Spleen (tissue), 11 donors: ENCODE results near the gene GNRH2. TPM values are rescaled to one million over a fixed set of nuclear protein-coding genes. Genes with fewer than 3 reads are reported as not detected.

ENCODE experiments used
- DNase-seq: peaks from one replicate; pipeline ENCODE4 v3.0.0-alpha.2; 2020
- H3K27ac ChIP-seq, 8 donors: fragments of 200-600 bp; sonication (generic) in 7 of 8; 1 replicate in 4 of 8; 2 replicates in 4 of 8; pipeline versions ENCODE4 v1.5.0 to v1.8.0; 2016 to 2021; ENCODE audit warnings: inconsistent platforms in 4 of 8, mild to moderate bottlenecking in 4 of 8, moderate library complexity in 1 of 8
- H3K27me3 ChIP-seq, 7 donors: fragments of 200-600 bp; sonication (generic) in 6 of 7; replicated peaks in 1 of 7; 1 replicate in 4 of 7; 2 replicates in 3 of 7; pipeline versions ENCODE4 v1.5.0 to v1.8.0; 2016 to 2021; ENCODE audit warnings: inconsistent platforms in 3 of 7, mild to moderate bottlenecking in 1 of 7
- H3K36me3 ChIP-seq, 6 donors: fragments of 200-600 bp; sonication (generic) in 5 of 6; 1 replicate in 4 of 6; 2 replicates in 2 of 6; pipeline versions ENCODE4 v1.5.0 to v1.8.0; 2016 to 2021; ENCODE audit warnings: inconsistent platforms in 2 of 6
- H3K4me1 ChIP-seq, 6 donors: fragments of 200-600 bp; sonication (generic) in 5 of 6; 1 replicate in 3 of 6; 2 replicates in 3 of 6; pipeline versions ENCODE4 v1.5.0 to v1.8.0; 2016 to 2021; ENCODE audit warnings: inconsistent platforms in 3 of 6
- H3K4me3 ChIP-seq, 8 donors: fragments of 200-600 bp; sonication (generic) in 7 of 8; 1 replicate in 4 of 8; 2 replicates in 4 of 8; pipeline versions ENCODE4 v1.5.0 to v1.8.0; 2016 to 2021; ENCODE audit warnings: inconsistent platforms in 4 of 8, mild to moderate bottlenecking in 4 of 8, moderate library complexity in 2 of 8
- H3K9me3 ChIP-seq, 8 donors: fragments of 200-600 bp; sonication (generic) in 7 of 8; 1 replicate in 4 of 8; 2 replicates in 4 of 8; pipeline versions ENCODE4 v1.5.0 to v1.8.0; 2016 to 2021; ENCODE audit warnings: inconsistent platforms in 4 of 8
- CTCF ChIP-seq, 11 experiments: fragments of 200-600 bp in 7 of 11; fragments of 450-650 bp in 4 of 11; sonication (generic) in 4 of 11; IDR thresholded peaks in 8 of 11; conservative IDR thresholded peaks in 3 of 11; 1 replicate in 7 of 11; 2 replicates in 4 of 11; pipeline versions ENCODE4 v1.4.0 to v1.8.0; 2016 to 2021; ENCODE audit warnings: antibody characterized with exemption in 11 of 11, inconsistent platforms in 4 of 11, mild to moderate bottlenecking in 1 of 11
- POLR2A ChIP-seq, 3 donors: fragments of 450-650 bp; IDR thresholded peaks; one replicate each; pipeline ENCODE4 v1.5.1; 2017; ENCODE audit warnings: antibody characterized with exemption in 3 of 3, mild to moderate bottlenecking in 1 of 3
- POLR2AphosphoS5 ChIP-seq, 3 donors: sonication (generic); formaldehyde crosslinking; IDR thresholded peaks; one replicate each; pipeline ENCODE4 v1.5.1; 2017; ENCODE audit warnings: antibody characterized with exemption in 3 of 3
- WGBS, 5 donors: extraction: QIAGEN DNeasy Blood & Tissue Kit in 3 of 5; methylation state at CpG; one replicate each; pipeline versions ENCODE4 v1.1.5 to v1.1.7; 2013 to 2018; 5-methylcytosine and 5-hydroxymethylcytosine counted together
- intact Hi-C: fragments of 100-400 bp; cut with DNase I; formaldehyde crosslinking; loops from one replicate; pipeline ENCODE4 v1.15.0; 2023; ENCODE audit warnings: low total_unique reads
- polyA plus RNA-seq, 3 donors: library from polyadenylated mRNA; stranded (reverse); fragments of 200-250 nt; gene quantifications; one replicate each; pipeline ENCODE4 v1.2.1, GENCODE V29; 2013
- total RNA-seq, 7 donors: library from RNA; depleted of rRNA in 3 of 7; stranded (reverse); fragments of >200 nt in 3 of 7; fragmentation: NEBNext Ultra II Directional in 4 of 7; extraction: Animal tissue kit (Norgen Biotek cat#: 25700) in 4 of 7; gene quantifications; one replicate each; pipeline versions ENCODE4 v1.1.0 to v1.2.1, GENCODE V29; 2016 to 2021
- donor health status: healthy with polysubstance abuse.
- donor health status: DM: no; HTN: no; CAD: no; lungs with moderate emphysema.
- donor health status: DM: no; HTN: no; CAD: no.
- donor health status: Bipolar disorder and iron deficiency.
- donor health status: healthy.
- donor health status: DM: no; HTN: no; CAD: no.
- donor health status: DM: yes; HTN: yes; CAD: no.

GNRH2 gene
- total and polyA plus RNA-seq, 10 donors: 0.70 to 1.7 (median 1.0) TPM; not detected in 6

GRCh38 chr20:3093861-3094361 lies 50.5 kb downstream of the GNRH2 start:
- peak overlapping the region in 1 of 8 donors; percentile 48 for H3K4me3 ChIP-seq
- H3K27ac ChIP-seq: peak overlapping the region in 4 of 8 donors; percentile 7 to 69 (median 42)
- H3K4me1 ChIP-seq: peaks cover 0 to 25% (median 15%) of the 10 kb centered on the region in 6 donors
- H3K9me3 ChIP-seq: no peaks in the 10 kb centered on the region
- no peak for DNase-seq
- H3K36me3 ChIP-seq: no peaks in the 10 kb centered on the region
- TF ChIP-seq POLR2AphosphoS5 (IDR thresholded peaks at IDR 0.05) (no peak), CTCF (IDR thresholded peaks at IDR 0.05 in 8 of 11, conservative IDR thresholded peaks at IDR 0.05 in 3 of 11) (no peak), POLR2A (IDR thresholded peaks at IDR 0.05) (no peak)
- 8 to 31% (median 23%) methylated on average over 8 to 10 of the region's 10 CpGs for WGBS, 5 donors
- intact Hi-C loops: no loop called here
- H3K27me3 ChIP-seq: peaks cover 0 to 59% (median 23%) of the 10 kb centered on the region in 7 donors

DNA sequence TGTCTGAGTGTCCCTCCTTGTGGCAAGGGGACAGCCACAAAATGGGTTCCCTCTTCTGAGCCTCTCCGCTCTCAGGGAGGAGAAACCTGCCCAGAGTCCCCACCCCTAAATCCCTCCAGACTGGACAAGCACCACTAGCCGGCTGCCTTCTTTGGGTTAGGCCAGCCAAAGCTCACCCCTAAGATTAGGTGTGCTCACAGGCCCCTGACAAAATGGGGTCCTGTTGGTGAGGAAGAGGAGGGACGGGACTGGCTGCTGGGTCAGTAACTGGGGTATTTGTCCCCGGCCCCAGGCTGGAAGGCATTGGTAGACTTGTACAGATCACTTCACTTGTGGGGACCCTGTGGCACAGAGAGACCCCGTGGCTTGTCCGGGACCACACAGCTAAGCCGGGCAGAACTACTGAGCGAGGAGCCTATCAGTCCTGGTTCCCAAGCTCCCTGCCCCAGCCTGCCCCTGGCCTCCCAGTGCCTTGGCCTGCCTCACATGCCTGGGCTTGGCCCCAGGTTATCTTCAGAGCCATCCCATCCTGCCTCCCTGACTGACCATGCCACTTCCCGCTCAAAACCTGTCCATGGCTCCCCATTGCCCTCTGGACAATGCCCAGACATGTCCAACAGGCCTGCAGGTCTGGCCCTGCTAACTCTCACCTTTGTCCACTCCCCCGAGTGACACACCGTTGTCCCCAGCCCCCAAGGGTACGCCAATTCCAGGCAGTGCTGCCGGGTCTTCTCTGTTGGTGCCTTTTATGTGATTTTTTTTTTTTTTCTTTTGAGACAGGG lies 51.6 kb downstream of the GNRH2 start:
- Histone ChIP-seq H3K36me3 (no peaks in the 10 kb centered on the region), H3K9me3 (no peaks in the 10 kb centered on the region), H3K4me1 (peaks cover 0 to 25% (median 15%) of the 10 kb centered on the region in 6 donors), H3K4me3 (no peak overlapping the region), H3K27me3 (peaks cover 0 to 48% (median 23%) of the 10 kb centered on the region in 7 donors), H3K27ac (no peak overlapping the region)
- TF ChIP-seq CTCF (IDR thresholded peaks at IDR 0.05 in 8 of 11, conservative IDR thresholded peaks at IDR 0.05 in 3 of 11) (no peak), POLR2A (IDR thresholded peaks at IDR 0.05) (no peak), POLR2AphosphoS5 (IDR thresholded peaks at IDR 0.05) (no peak)
- 89 to 95% (median 92%) methylated on average over 9 to 13 of the region's 13 CpGs for WGBS, 5 donors
- DNase-seq: no peak
- intact Hi-C loops: no loop called here

Other genes starting within 250 kb of the GNRH2 start
- gene CPXM1, start 243.0 kb upstream of the GNRH2 start, total RNA-seq: 1 to 10 TPM in 2 of 7 donors, under 1 TPM in 5; 0.23 to 1.9 (median 0.44) TPM
- gene CPXM1, start 243.0 kb upstream of the GNRH2 start, polyA plus RNA-seq: 1 to 10 TPM in 1 of 3 donors, under 1 TPM in 2; 0.41 to 2.9 (median 0.64) TPM
- gene C20orf141, start 228.6 kb upstream of the GNRH2 start, total RNA-seq: not detected
- gene C20orf141, start 228.6 kb upstream of the GNRH2 start, polyA plus RNA-seq: not detected
- not detected for gene TMEM239, start 227.3 kb upstream of the GNRH2 start, total RNA-seq
- not detected for gene TMEM239, start 227.3 kb upstream of the GNRH2 start, polyA plus RNA-seq
- gene PCED1A, start 203.0 kb upstream of the GNRH2 start, total RNA-seq: 10 to 100 TPM; 38.2 to 57.5 (median 51.7) TPM
- gene PCED1A, start 203.0 kb upstream of the GNRH2 start, polyA plus RNA-seq: 100 to 1,000 TPM in 2 of 3 donors, 10 to 100 TPM in 1; 66.7 to 165 (median 137) TPM
- gene VPS16, start 202.9 kb upstream of the GNRH2 start, total RNA-seq: 10 to 100 TPM; 32.0 to 51.3 (median 41.4) TPM
- 100 to 1,000 TPM in 1 of 3 donors, 10 to 100 TPM in 2; 44.5 to 104 (median 66.4) TPM for gene VPS16, start 202.9 kb upstream of the GNRH2 start, polyA plus RNA-seq
- 10 to 100 TPM; 47.6 to 65.5 (median 57.0) TPM for gene PTPRA, start 170.1 kb upstream of the GNRH2 start, total RNA-seq
- 10 to 100 TPM; 15.3 to 17.3 (median 15.7) TPM for gene PTPRA, start 170.1 kb upstream of the GNRH2 start, polyA plus RNA-seq
- gene MRPS26, start 2.4 kb downstream of the GNRH2 start, total RNA-seq: 10 to 100 TPM; 22.5 to 40.1 (median 25.3) TPM
- 10 to 100 TPM; 44.3 to 64.6 (median 60.6) TPM for gene MRPS26, start 2.4 kb downstream of the GNRH2 start, polyA plus RNA-seq
- gene OXT, start 28.0 kb downstream of the GNRH2 start, total RNA-seq: not detected
- under 1 TPM in 2 of 3 donors, not detected in 1; 0.68 to 1.00 TPM for gene OXT, start 28.0 kb downstream of the GNRH2 start, polyA plus RNA-seq
- gene AVP, start 41.1 kb downstream of the GNRH2 start, total RNA-seq: 1 to 10 TPM in 1 of 7 donors, not detected in 6; 2.2 TPM
- gene AVP, start 41.1 kb downstream of the GNRH2 start, polyA plus RNA-seq: not detected
- gene FASTKD5, start 116.2 kb downstream of the GNRH2 start, total RNA-seq: 10 to 100 TPM; 17.0 to 22.6 (median 18.5) TPM
- 10 to 100 TPM in 1 of 3 donors, 1 to 10 TPM in 2; 8.4 to 11.1 (median 9.0) TPM for gene FASTKD5, start 116.2 kb downstream of the GNRH2 start, polyA plus RNA-seq
- 1 to 10 TPM; 5.9 to 8.1 (median 7.3) TPM for gene UBOX5, start 116.2 kb downstream of the GNRH2 start, total RNA-seq
- gene UBOX5, start 116.2 kb downstream of the GNRH2 start, polyA plus RNA-seq: 1 to 10 TPM; 2.4 to 4.0 (median 2.9) TPM
- 1 to 10 TPM; 1.4 to 5.5 (median 2.3) TPM for gene LZTS3, start 129.9 kb downstream of the GNRH2 start, total RNA-seq
- gene LZTS3, start 129.9 kb downstream of the GNRH2 start, polyA plus RNA-seq: 1 to 10 TPM in 1 of 3 donors, under 1 TPM in 2; 0.64 to 1.6 (median 0.96) TPM
- 10 to 100 TPM; 38.2 to 53.7 (median 48.2) TPM for gene DDRGK1, start 161.1 kb downstream of the GNRH2 start, total RNA-seq
- gene DDRGK1, start 161.1 kb downstream of the GNRH2 start, polyA plus RNA-seq: 10 to 100 TPM; 25.6 to 37.3 (median 28.1) TPM
- gene ITPA, start 165.9 kb downstream of the GNRH2 start, total RNA-seq: 10 to 100 TPM; 26.1 to 54.8 (median 38.1) TPM
- 100 to 1,000 TPM; 111 to 173 (median 165) TPM for gene ITPA, start 165.9 kb downstream of the GNRH2 start, polyA plus RNA-seq
- 1 to 10 TPM in 2 of 7 donors, under 1 TPM in 5; 0.52 to 1.6 (median 0.67) TPM for gene SLC4A11, start 195.6 kb downstream of the GNRH2 start, total RNA-seq
- 1 to 10 TPM in 2 of 3 donors, under 1 TPM in 1; 0.93 to 1.4 (median 1.1) TPM for gene SLC4A11, start 195.6 kb downstream of the GNRH2 start, polyA plus RNA-seq